Activated naive CD8-positive, alpha-beta T cell treated with anti-CD3 and anti-CD28 coated beads, Interleukin-2, amount 50 U/mL, for 24 hours (primary cell): Measurements from ENCODE around the gene OSCP1.

Source experiments
- ATAC-seq: fragments of 150-1000 bp; cut with Tn5 transposase; one replicate; pipeline ENCODE4 v1.10.0; 2021
- DNase-seq: peaks from one replicate; pipeline ENCODE4 v3.0.0; 2021
- H3K27ac Mint-ChIP-seq: one replicate; pipeline ENCODE4 v1.8.0; 2021; ENCODE audit warnings: mild to moderate bottlenecking, mixed read lengths
- H3K27me3 Mint-ChIP-seq: one replicate; pipeline ENCODE4 v1.8.0; 2021; ENCODE audit warnings: mixed read lengths
- H3K36me3 Mint-ChIP-seq: one replicate; pipeline ENCODE4 v1.8.0; 2021; ENCODE audit warnings: low read depth, mixed read lengths
- H3K4me1 Mint-ChIP-seq: one replicate; pipeline ENCODE4 v1.8.0; 2021; ENCODE audit warnings: mixed read lengths
- H3K4me3 Mint-ChIP-seq: one replicate; pipeline ENCODE4 v1.8.0; 2021; ENCODE audit warnings: mild to moderate bottlenecking, moderate library complexity, mixed read lengths
- H3K9me3 Mint-ChIP-seq: one replicate; pipeline ENCODE4 v1.8.0; 2021; ENCODE audit warnings: mixed read lengths

OSCP1 gene

GRCh38 chr1:36414384-36414783, 35.9 kb downstream of the OSCP1 start:
- Mint-ChIP-seq H3K9me3 (no peaks in the 10 kb centered on the region), H3K4me3 (no peak overlapping the region), H3K27me3 (no peaks in the 10 kb centered on the region), H3K36me3 (no peaks in the 10 kb centered on the region), H3K27ac (no peak overlapping the region), H3K4me1 (peaks cover 17% of the 10 kb centered on the region)
- no peak for ATAC-seq
- no peak for DNase-seq

GRCh38 chr1:36411674-36412648, 38.3 kb downstream of the OSCP1 start:
- Mint-ChIP-seq H3K36me3 (no peaks in the 10 kb centered on the region), H3K9me3 (no peaks in the 10 kb centered on the region), H3K27ac (peak overlapping the region; percentile 74), H3K27me3 (no peaks in the 10 kb centered on the region), H3K4me1 (peaks cover 17% of the 10 kb centered on the region), H3K4me3 (peak overlapping the region; percentile 52)
- peak; percentile 95 for ATAC-seq
- DNase-seq: peak; percentile 52

GRCh38 chr1:36408479-36408878, 41.8 kb downstream of the OSCP1 start:
- no peak overlapping the region for H3K4me3 Mint-ChIP-seq
- H3K36me3 Mint-ChIP-seq: no peaks in the 10 kb centered on the region
- ATAC-seq: no peak
- H3K9me3 Mint-ChIP-seq: no peaks in the 10 kb centered on the region
- H3K4me1 Mint-ChIP-seq: peaks cover 17% of the 10 kb centered on the region
- DNase-seq: no peak
- H3K27me3 Mint-ChIP-seq: no peaks in the 10 kb centered on the region
- no peak overlapping the region for H3K27ac Mint-ChIP-seq

- Mint-ChIP-seq H3K9me3 (no peaks in the 10 kb centered on the region), H3K4me1 (peaks cover 8% of the 10 kb centered on the region), H3K36me3 (no peaks in the 10 kb centered on the region), H3K27me3 (no peaks in the 10 kb centered on the region), H3K27ac (no peak overlapping the region), H3K4me3 (no peak overlapping the region)
- ATAC-seq (no peak), DNase-seq (no peak)
Observed at GRCh38 chr1:36406440-36406839, 43.8 kb downstream of the OSCP1 start.

- Mint-ChIP-seq H3K9me3 (no peaks in the 10 kb centered on the region), H3K36me3 (no peaks in the 10 kb centered on the region), H3K27ac (no peak overlapping the region), H3K27me3 (no peaks in the 10 kb centered on the region), H3K4me1 (peaks cover 24% of the 10 kb centered on the region), H3K4me3 (no peak overlapping the region)
- ATAC-seq (no peak), DNase-seq (no peak)
Observed at GRCh38 chr1:36402504-36402890, 47.8 kb downstream of the OSCP1 start.

GRCh38 chr1:36401602-36402503, 48.4 kb downstream of the OSCP1 start:
- DNase-seq (no peak), ATAC-seq (no peak)
- no peaks in the 10 kb centered on the region for H3K36me3 Mint-ChIP-seq
- H3K4me1 Mint-ChIP-seq: peaks cover 28% of the 10 kb centered on the region
- peak overlapping the region; percentile 73 for H3K4me3 Mint-ChIP-seq
- H3K27ac Mint-ChIP-seq: peak overlapping the region; percentile 67
- H3K9me3 Mint-ChIP-seq: no peaks in the 10 kb centered on the region
- H3K27me3 Mint-ChIP-seq: no peaks in the 10 kb centered on the region

- peaks cover 3% of the 10 kb centered on the region for H3K36me3 Mint-ChIP-seq
- peaks cover 36% of the 10 kb centered on the region for H3K4me1 Mint-ChIP-seq
- DNase-seq: peak; percentile 67
- ATAC-seq: peak; percentile 58
- H3K9me3 Mint-ChIP-seq: no peaks in the 10 kb centered on the region
- H3K4me3 Mint-ChIP-seq: peak overlapping the region; percentile 73
- H3K27ac Mint-ChIP-seq: peak overlapping the region; percentile 67
- H3K27me3 Mint-ChIP-seq: no peaks in the 10 kb centered on the region
Observed at GRCh38 chr1:36400825-36401601, 49.2 kb downstream of the OSCP1 start.

- Mint-ChIP-seq H3K4me3 (no peak overlapping the region), H3K27me3 (no peaks in the 10 kb centered on the region), H3K4me1 (peaks cover 39% of the 10 kb centered on the region), H3K27ac (peak overlapping the region; percentile 67), H3K9me3 (no peaks in the 10 kb centered on the region), H3K36me3 (peaks cover 3% of the 10 kb centered on the region)
- DNase-seq (no peak), ATAC-seq (no peak)
Observed at GRCh38 chr1:36400514-36400824, 49.8 kb downstream of the OSCP1 start.

GRCh38 chr1:36398370-36398977, 51.8 kb downstream of the OSCP1 start:
- Mint-ChIP-seq H3K4me1 (peaks cover 43% of the 10 kb centered on the region), H3K4me3 (peak overlapping the region; percentile 89)

GRCh38 chr1:36397378-36398230, 52.6 kb downstream of the OSCP1 start, which contains the start of gene LSM10:
TSS of gene LSM10 (minus strand) at chr1:36397908. CDS start at chr1:36394129, 3,779 bp downstream.
- no peaks in the 10 kb centered on the region for H3K27me3 Mint-ChIP-seq
- H3K27ac Mint-ChIP-seq: peak within 1 kb of the TSS; percentile 96
- H3K9me3 Mint-ChIP-seq: no peaks in the 10 kb centered on the region
- peak; percentile 91 for ATAC-seq
- H3K4me3 Mint-ChIP-seq: peak within 1 kb of the TSS; percentile 89
- peaks cover 14% of the 10 kb centered on the region for H3K36me3 Mint-ChIP-seq
- H3K4me1 Mint-ChIP-seq: peaks cover 48% of the 10 kb centered on the region
- peak; percentile 93 for DNase-seq

More at GRCh38 chr1:36398370-36398977, 51.8 kb downstream of the OSCP1 start:
- Mint-ChIP-seq H3K36me3 (peaks cover 6% of the 10 kb centered on the region), H3K27me3 (no peaks in the 10 kb centered on the region), H3K27ac (peak overlapping the region; percentile 96), H3K9me3 (no peaks in the 10 kb centered on the region)
- DNase-seq (no peak), ATAC-seq (no peak)

- Mint-ChIP-seq H3K4me1 (peaks cover 46% of the 10 kb centered on the region), H3K27me3 (no peaks in the 10 kb centered on the region), H3K4me3 (peak overlapping the region; percentile 89), H3K36me3 (peaks cover 17% of the 10 kb centered on the region), H3K27ac (peak overlapping the region; percentile 96), H3K9me3 (no peaks in the 10 kb centered on the region)
- ATAC-seq: peak; percentile 60
- no peak for DNase-seq
Observed at GRCh38 chr1:36397083-36397377, 53.2 kb downstream of the OSCP1 start.

GRCh38 chr1:36396359-36396758, 53.9 kb downstream of the OSCP1 start:
- Mint-ChIP-seq H3K27me3 (no peaks in the 10 kb centered on the region), H3K36me3 (peaks cover 23% of the 10 kb centered on the region), H3K4me1 (peaks cover 44% of the 10 kb centered on the region), H3K27ac (peak overlapping the region; percentile 63), H3K4me3 (peak overlapping the region; percentile 89), H3K9me3 (no peaks in the 10 kb centered on the region)
- DNase-seq: no peak
- no peak for ATAC-seq

- peaks cover 50% of the 10 kb centered on the region for H3K4me1 Mint-ChIP-seq
- H3K27ac Mint-ChIP-seq: no peak overlapping the region
- ATAC-seq (no peak), DNase-seq (no peak)
- H3K9me3 Mint-ChIP-seq: no peaks in the 10 kb centered on the region
- H3K27me3 Mint-ChIP-seq: no peaks in the 10 kb centered on the region
- no peak overlapping the region for H3K4me3 Mint-ChIP-seq
- H3K36me3 Mint-ChIP-seq: peaks cover 34% of the 10 kb centered on the region
Observed at GRCh38 chr1:36393686-36394085, 56.6 kb downstream of the OSCP1 start.
